Measurements from ENCODE around the gene IKBIP. TPM values are rescaled to one million over a fixed set of nuclear protein-coding genes. Genes with fewer than 3 reads are reported as not detected.

IKBIP gene
- total RNA-seq, 1 experiment from 2014 or later = 16.5 TPM

- Histone ChIP-seq H3K9ac (ENCODE audit: extremely low read depth, insufficient read length, low read length) (no peak overlapping the region), H3K56ac (ENCODE audit: insufficient read length, low read depth, low read length) (no peak overlapping the region), H3K4me1 (ENCODE audit: insufficient read depth, low read length) (no peaks in the 10 kb centered on the region; the same call in 1 of the 2 replicates), H2BK120ac (ENCODE audit: low read depth, low read length, poor library complexity, severe bottlenecking) (no peak overlapping the region), H2BK15ac (ENCODE audit: low read depth, low read length) (no peak overlapping the region), H3K14ac (ENCODE audit: insufficient read depth, low read length) (no peak overlapping the region), H4K5ac (ENCODE audit: insufficient read length, low read depth, low read length) (no peak overlapping the region), H3T11ph (ENCODE audit: low read length) (no peak overlapping the region), H2BK20ac (ENCODE audit: low read depth, low read length, poor library complexity, severe bottlenecking) (no peak overlapping the region), H4K91ac (ENCODE audit: insufficient read length, low read depth, low read length) (no peak overlapping the region), H2BK5ac (ENCODE audit: insufficient read length, low read length) (no peak overlapping the region), H4K8ac (replicated peaks; ENCODE audit: insufficient read length, low read depth, low read length) (no peak overlapping the region), H3K23me2 (ENCODE audit: insufficient read length, low read depth, low read length, poor library complexity, severe bottlenecking) (no peaks in the 10 kb centered on the region), H3K9me3 (ENCODE audit: control insufficient read depth, low read depth, low read length) (no peaks in the 10 kb centered on the region), H4K20me1 (ENCODE audit: control insufficient read depth, insufficient read depth, insufficient read length) (peaks cover 3% of the 10 kb centered on the region), H3K27ac (ENCODE audit: insufficient read length, low read depth, low read length) (no peak overlapping the region), H2BK12ac (ENCODE audit: insufficient read length, low read depth, low read length) (no peak overlapping the region), H3K18ac (ENCODE audit: insufficient read length, low read depth, low read length) (no peak overlapping the region), H3K4me2 (ENCODE audit: insufficient read depth, insufficient read length, low read length) (peak overlapping the region; percentile 47), H3K79me2 (ENCODE audit: insufficient read depth, low read length) (no peaks in the 10 kb centered on the region; the same call in 1 of the 2 replicates), H3K4ac (ENCODE audit: low read depth, low read length) (no peak overlapping the region), H3K23ac (ENCODE audit: insufficient read length, low read depth, low read length) (no peak overlapping the region), H2AK5ac (ENCODE audit: insufficient read length, low read length) (no peak overlapping the region), H2AFZ (ENCODE audit: low read length) (no peak overlapping the region), H3K79me1 (ENCODE audit: insufficient read depth, low read depth, low read length, poor library complexity, severe bottlenecking) (no peaks in the 10 kb centered on the region), H3K27me3 (ENCODE audit: insufficient read depth, low read length) (no peaks in the 10 kb centered on the region)
- WGBS (ENCODE audit: extremely low coverage, insufficient read length, low lambda C conversion rate) = no CpG with 5 or more reads among the region's 8 CpGs
- peaks cover 13 to 28% (median 25%) of the 10 kb centered on the region in 3 experiments for H3K36me3 Mint-ChIP-seq (ENCODE audit: insufficient read depth in 1 of 3, low read depth in 3 of 3)
- TF ChIP-seq CTCF (conservative IDR thresholded peaks at IDR 0.05) = no peak
- H3K27me3 Mint-ChIP-seq (ENCODE audit: low read depth) = no peaks in the 10 kb centered on the region
- H3K9me3 Mint-ChIP-seq = no peaks in the 10 kb centered on the region; a peak in 1 of 5 replicates
- no peak for DNase-seq
- peak overlapping the region; percentile 94 to 97 for H3K4me3 Mint-ChIP-seq
- H3K27ac Mint-ChIP-seq = no peak overlapping the region
- H3K4me1 Mint-ChIP-seq = peaks cover 12 to 18% of the 10 kb centered on the region in 2 experiments
Measured at GRCh38 chr12:98646294-98647090, 1.9 kb upstream of the IKBIP start.

Data from H9 (cell line).